HG03095 (cell line): Measurements from ENCODE around the gene GJA4.

Experiments
- ATAC-seq: cut with Tn5 transposase; IDR thresholded peaks from one replicate; pipeline ENCODE4 v1.9.1; 2021; ENCODE audit warnings: moderate library complexity; ENCODE audit not compliant: unreplicated experiment

The GJA4 gene

GRCh38 chr1:34829250-34829649 is 36.5 kb downstream of the GJA4 start:
- ATAC-seq = no peak

GRCh38 chr1:34831721-34832246 is 39.0 kb downstream of the GJA4 start:
- no peak for ATAC-seq

GRCh38 chr1:34833711-34834110 is 40.9 kb downstream of the GJA4 start:
- ATAC-seq = no peak

- no peak for ATAC-seq
Measured at GRCh38 chr1:34839526-34840305, 46.9 kb downstream of the GJA4 start.

- no peak for ATAC-seq
Measured at GRCh38 chr1:34840426-34840825, 47.6 kb downstream of the GJA4 start.

- no peak for ATAC-seq
Measured at GRCh38 chr1:34842073-34842472, 49.3 kb downstream of the GJA4 start.

GRCh38 chr1:34842952-34843371 is 50.2 kb downstream of the GJA4 start:
- ATAC-seq = no peak

- ATAC-seq = no peak
Measured at GRCh38 chr1:34843392-34844251, 50.8 kb downstream of the GJA4 start.

- no peak for ATAC-seq
Measured at GRCh38 chr1:34844252-34844634, 51.4 kb downstream of the GJA4 start.
